Measurements from ENCODE around the gene B3GNT3. TPM values are rescaled to one million over a fixed set of nuclear protein-coding genes. Genes with fewer than 3 reads are reported as not detected.
A peak's percentile ranks its signal among the peaks of the same experiment; 100 is the strongest.

The B3GNT3 gene
- total RNA-seq, 4 donors from 2014 or later: 0.78 to 1.3 TPM; not detected in 2

DNA sequence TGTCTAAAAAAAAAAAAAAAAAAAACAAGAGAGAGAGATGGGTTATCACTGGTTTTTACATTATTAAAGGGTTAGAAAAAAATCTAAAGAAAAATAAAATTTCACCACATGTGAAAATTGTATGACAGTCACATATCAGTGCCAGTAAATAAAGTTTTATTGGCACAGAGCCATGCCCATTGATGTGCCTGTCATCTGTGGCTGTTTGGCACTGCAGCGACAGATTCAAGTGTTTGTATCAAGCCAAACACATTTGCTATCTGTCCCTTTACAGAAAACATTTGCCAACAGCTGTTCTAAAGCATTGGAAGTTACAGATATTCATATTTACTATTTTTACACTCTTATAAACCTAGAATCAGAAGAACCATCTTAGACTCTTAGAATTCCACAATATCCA is 27.4 kb upstream of the B3GNT3 start:
- Histone ChIP-seq H3K36me3 (no peaks in the 10 kb centered on the region), H3K4me3 (replicated peaks in 1 of 3) (no peak overlapping the region), H3K27ac (no peak overlapping the region), H3K4me1 (peaks cover 3 to 6% of the 10 kb centered on the region in 2 donors), H3K9me3 (no peaks in the 10 kb centered on the region), H3K27me3 (no peaks in the 10 kb centered on the region)
- intact Hi-C loops (cut with DNase I): loop anchor here (5.0 kb wide), 1 partner anchor 60 kb away; no protein-coding TSS in a partner anchor
- TF ChIP-seq, protein P1, sequence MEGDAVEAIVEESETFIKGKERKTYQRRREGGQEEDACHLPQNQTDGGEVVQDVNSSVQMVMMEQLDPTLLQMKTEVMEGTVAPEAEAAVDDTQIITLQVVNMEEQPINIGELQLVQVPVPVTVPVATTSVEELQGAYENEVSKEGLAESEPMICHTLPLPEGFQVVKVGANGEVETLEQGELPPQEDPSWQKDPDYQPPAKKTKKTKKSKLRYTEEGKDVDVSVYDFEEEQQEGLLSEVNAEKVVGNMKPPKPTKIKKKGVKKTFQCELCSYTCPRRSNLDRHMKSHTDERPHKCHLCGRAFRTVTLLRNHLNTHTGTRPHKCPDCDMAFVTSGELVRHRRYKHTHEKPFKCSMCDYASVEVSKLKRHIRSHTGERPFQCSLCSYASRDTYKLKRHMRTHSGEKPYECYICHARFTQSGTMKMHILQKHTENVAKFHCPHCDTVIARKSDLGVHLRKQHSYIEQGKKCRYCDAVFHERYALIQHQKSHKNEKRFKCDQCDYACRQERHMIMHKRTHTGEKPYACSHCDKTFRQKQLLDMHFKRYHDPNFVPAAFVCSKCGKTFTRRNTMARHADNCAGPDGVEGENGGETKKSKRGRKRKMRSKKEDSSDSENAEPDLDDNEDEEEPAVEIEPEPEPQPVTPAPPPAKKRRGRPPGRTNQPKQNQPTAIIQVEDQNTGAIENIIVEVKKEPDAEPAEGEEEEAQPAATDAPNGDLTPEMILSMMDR (IDR thresholded peaks at IDR 0.05): no peak
- TF ChIP-seq POLR2A (IDR thresholded peaks at IDR 0.05): no peak
- WGBS, 2 donors: 43 to 79% methylated on average over 1 of the region's 1 CpG
- no peak for DNase-seq

DNA sequence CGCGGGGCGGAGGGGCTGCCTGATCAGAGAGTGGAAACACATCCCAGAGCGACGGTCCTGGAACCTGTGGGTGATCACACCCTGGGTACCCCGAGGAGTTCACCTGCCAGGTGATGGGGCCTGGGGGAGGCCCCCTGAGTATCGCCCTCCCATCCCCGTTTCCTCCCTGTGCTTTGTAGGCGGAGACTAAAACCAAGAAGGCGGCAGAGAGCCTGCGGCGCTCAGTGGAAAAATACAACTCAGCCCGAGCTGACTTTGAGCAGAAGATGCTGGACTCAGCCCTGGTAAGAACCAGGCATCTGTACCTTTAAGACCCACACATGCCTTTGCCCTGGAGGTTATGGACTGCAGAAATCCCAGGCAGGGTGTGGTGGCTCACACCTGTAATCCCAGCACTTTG is 24.3 kb upstream of the B3GNT3 start:
- WGBS, 2 donors: 78 to 95% methylated on average over 6 to 13 of the region's 13 CpGs
- intact Hi-C loops (cut with DNase I): loop anchor here (10.0 kb wide), 1 partner anchor 166 kb away; no protein-coding TSS in a partner anchor
- H3K4me1 ChIP-seq: peaks cover 3 to 6% of the 10 kb centered on the region in 2 donors
- no peak overlapping the region for H3K4me3 ChIP-seq (replicated peaks in 1 of 3)
- DNase-seq: no peak
- TF ChIP-seq, protein P1 (IDR thresholded peaks at IDR 0.05): no peak
- TF ChIP-seq POLR2A (IDR thresholded peaks at IDR 0.05): no peak
- H3K9me3 ChIP-seq: no peaks in the 10 kb centered on the region
- no peak overlapping the region for H3K27ac ChIP-seq
- no peaks in the 10 kb centered on the region for H3K36me3 ChIP-seq
- no peaks in the 10 kb centered on the region for H3K27me3 ChIP-seq

GRCh38 chr19:17772172-17772571 is 22.8 kb upstream of the B3GNT3 start:
- TF ChIP-seq POLR2A (IDR thresholded peaks at IDR 0.05): no peak
- TF ChIP-seq, protein P1 (IDR thresholded peaks at IDR 0.05): no peak
- Histone ChIP-seq H3K27me3 (no peaks in the 10 kb centered on the region), H3K4me1 (no peaks in the 10 kb centered on the region), H3K4me3 (replicated peaks in 1 of 3) (no peak overlapping the region), H3K27ac (no peak overlapping the region), H3K36me3 (no peaks in the 10 kb centered on the region), H3K9me3 (no peaks in the 10 kb centered on the region)
- DNase-seq: no peak
- intact Hi-C loops (cut with DNase I): loop anchor here (10.0 kb wide), 1 partner anchor 167 kb away; no protein-coding TSS in a partner anchor
- WGBS, 2 donors: 96 to 100% methylated on average over 4 of the region's 4 CpGs

DNA sequence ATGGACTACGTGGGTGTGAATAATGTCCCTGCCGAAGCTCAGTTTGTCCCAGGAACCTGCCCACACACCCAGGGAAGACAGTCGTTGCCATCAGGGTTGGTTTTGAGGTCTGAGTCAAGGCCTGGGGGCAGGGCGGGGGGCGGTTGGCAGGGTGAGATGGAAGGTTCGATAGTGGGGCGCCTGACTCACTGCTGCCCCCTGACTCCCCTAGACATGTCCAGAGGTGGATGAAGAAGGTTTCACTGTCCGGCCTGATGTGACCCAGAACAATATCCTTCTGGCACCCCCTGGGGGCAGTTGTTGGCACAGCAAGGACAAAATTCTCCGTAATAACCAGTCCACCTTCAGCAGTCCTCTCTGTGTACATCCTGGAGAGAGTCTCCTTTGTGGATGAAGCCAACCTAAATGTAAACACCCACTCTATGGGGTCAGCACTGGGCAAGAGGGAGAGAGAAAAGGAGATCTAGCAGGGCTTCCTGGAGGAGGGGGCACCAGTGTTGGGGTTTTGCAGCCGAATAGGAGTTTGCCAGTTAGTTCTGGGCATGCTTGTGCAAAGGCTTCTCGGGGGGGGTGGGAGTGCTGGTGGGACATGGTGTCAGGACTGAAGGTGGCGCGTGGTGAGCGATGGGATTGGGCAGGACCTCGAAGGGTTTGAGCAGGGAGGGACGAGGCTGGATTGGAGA is 19.6 kb upstream of the B3GNT3 start:
- no peaks in the 10 kb centered on the region for H3K36me3 ChIP-seq
- TF ChIP-seq, protein P1 (IDR thresholded peaks at IDR 0.05): peak in 1 of 6 experiments; percentile 25
- no peak for TF ChIP-seq POLR2A (IDR thresholded peaks at IDR 0.05)
- H3K27ac ChIP-seq: no peak overlapping the region
- WGBS, 2 donors: 66 to 69% methylated on average over 14 to 15 of the region's 16 CpGs
- H3K27me3 ChIP-seq: no peaks in the 10 kb centered on the region
- no peak overlapping the region for H3K4me3 ChIP-seq (replicated peaks in 1 of 3)
- no peaks in the 10 kb centered on the region for H3K9me3 ChIP-seq
- intact Hi-C loops (cut with DNase I): loop anchor here (10.0 kb wide), 1 partner anchor 171 kb away; no protein-coding TSS in a partner anchor
- peaks cover 0 to 10% of the 10 kb centered on the region in 2 donors for H3K4me1 ChIP-seq
- DNase-seq: no peak

Measured in thyroid gland (tissue), 4 donors.